ENCODE results near the gene PIWIL1. TPM values are rescaled to one million over a fixed set of nuclear protein-coding genes. Genes with fewer than 3 reads are reported as not detected.

PIWIL1 gene
- total and polyA plus RNA-seq, 2 of the 4 experiments (the other 2 are of a cell fraction), result not detected

DNA sequence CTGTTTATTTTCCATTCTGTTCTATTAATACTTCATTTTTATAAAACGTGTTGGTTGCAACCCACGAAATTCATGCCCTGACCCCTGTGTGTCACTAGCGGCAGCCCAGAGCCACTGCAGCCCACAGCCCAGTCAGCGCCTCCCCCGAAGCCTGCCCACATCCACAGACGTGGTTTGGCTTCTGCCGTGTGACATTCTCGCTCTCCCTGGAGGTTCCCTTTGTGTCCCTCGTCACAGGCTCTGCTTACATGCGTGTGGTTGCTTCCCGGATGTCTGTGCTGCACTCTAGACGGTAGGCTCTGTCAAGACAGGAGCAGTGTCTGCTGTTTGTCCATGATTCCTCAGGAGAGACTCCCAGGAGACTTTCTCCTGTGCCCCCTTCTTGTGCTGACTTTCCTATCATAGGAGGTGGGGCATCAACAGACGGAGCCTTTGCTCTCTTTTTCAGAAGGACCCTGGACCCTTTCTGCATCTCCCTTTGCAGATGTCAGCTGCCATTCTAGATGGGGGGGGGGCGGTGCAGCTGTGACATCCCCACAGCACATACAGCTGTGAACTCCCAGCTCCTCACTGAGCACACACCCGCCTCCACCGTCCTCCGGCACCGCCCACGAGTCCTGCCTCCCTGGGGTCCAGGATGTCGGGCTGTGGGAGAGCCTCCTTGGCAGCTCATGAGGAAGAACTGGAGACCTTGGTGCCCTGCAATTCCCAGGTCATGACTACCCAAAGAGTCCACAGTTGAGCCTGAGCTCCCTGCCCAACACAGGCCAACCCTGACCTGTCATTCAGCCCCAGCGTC is 36.8 kb upstream of the PIWIL1 start:
- H2BK15ac ChIP-seq (ENCODE audit: low read depth, low read length), result no peak overlapping the region
- no TSS peak for BruUV-seq (replicated peaks)
- H3K18ac ChIP-seq (ENCODE audit: low read depth, low read length), result no peak overlapping the region
- ATAC-seq (ENCODE audit: low read depth) (no peak), DNase-seq (no peak)
- intact Hi-C loops (cut with micrococcal nuclease) (no loop called here), dilution Hi-C loops (cut with HindIII; ENCODE audit: low sequenced_read_pairs, unreplicated experiment) (no loop called here), in situ Hi-C loops (cut with MboI; ENCODE audit: low sequenced_read_pairs) (no loop called here)
- 37% methylated on average over 10 of the region's 21 CpGs; no CpG with 5 or more reads in 1 of the 2 experiments for WGBS, 2 experiments (ENCODE audit: extremely low coverage in 2 of 2, insufficient read length in 1 of 2)
- no peaks in the 10 kb centered on the region for H3K79me1 ChIP-seq (ENCODE audit: low read depth in 1 of 2, low read length in 2 of 2)
- H2AK5ac ChIP-seq (ENCODE audit: low read depth, low read length), result no peak overlapping the region
- no peak overlapping the region for H2BK120ac ChIP-seq (ENCODE audit: low read depth, low read length)
- no peak overlapping the region for H2BK20ac ChIP-seq (ENCODE audit: low read depth, low read length)
- H3K9me3 ChIP-seq (ENCODE audit: control insufficient read depth, insufficient read depth, low read length), result peaks cover 37% of the 10 kb centered on the region
- H3K9me1 ChIP-seq (ENCODE audit: insufficient read depth, low read length), result no peaks in the 10 kb centered on the region
- ChIA-PET POLR2A (ENCODE audit: unreplicated experiment) (no interaction called here), CTCF (no interaction called here)
- no peak overlapping the region for H3K9ac ChIP-seq (ENCODE audit: low read depth, low read length)
- no peak overlapping the region for H4K5ac ChIP-seq (ENCODE audit: low read depth, low read length)
- H3K14ac ChIP-seq (replicated peaks; ENCODE audit: low read depth, low read length), result no peak overlapping the region
- no peak overlapping the region for H2BK5ac ChIP-seq (ENCODE audit: low read depth, low read length, poor library complexity, severe bottlenecking)
- no peak overlapping the region for H2AK9ac ChIP-seq (replicated peaks; ENCODE audit: low read depth, low read length, poor library complexity)
- no peak for TF ChIP-seq MAZ (IDR thresholded peaks at IDR 0.05; ENCODE audit: borderline replicate concordance, low read depth, low read length)
- TF ChIP-seq, protein P1, sequence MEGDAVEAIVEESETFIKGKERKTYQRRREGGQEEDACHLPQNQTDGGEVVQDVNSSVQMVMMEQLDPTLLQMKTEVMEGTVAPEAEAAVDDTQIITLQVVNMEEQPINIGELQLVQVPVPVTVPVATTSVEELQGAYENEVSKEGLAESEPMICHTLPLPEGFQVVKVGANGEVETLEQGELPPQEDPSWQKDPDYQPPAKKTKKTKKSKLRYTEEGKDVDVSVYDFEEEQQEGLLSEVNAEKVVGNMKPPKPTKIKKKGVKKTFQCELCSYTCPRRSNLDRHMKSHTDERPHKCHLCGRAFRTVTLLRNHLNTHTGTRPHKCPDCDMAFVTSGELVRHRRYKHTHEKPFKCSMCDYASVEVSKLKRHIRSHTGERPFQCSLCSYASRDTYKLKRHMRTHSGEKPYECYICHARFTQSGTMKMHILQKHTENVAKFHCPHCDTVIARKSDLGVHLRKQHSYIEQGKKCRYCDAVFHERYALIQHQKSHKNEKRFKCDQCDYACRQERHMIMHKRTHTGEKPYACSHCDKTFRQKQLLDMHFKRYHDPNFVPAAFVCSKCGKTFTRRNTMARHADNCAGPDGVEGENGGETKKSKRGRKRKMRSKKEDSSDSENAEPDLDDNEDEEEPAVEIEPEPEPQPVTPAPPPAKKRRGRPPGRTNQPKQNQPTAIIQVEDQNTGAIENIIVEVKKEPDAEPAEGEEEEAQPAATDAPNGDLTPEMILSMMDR (conservative IDR thresholded peaks at IDR 0.05; ENCODE audit: low read depth, low read length), result no peak
- TF ChIP-seq RAD21 (IDR thresholded peaks at IDR 0.05; ENCODE audit: low read length), result no peak
- TF ChIP-seq MAFK (IDR thresholded peaks at IDR 0.05; ENCODE audit: low read depth, low read length), result no peak
- no peak for TF ChIP-seq POLR2A (IDR thresholded peaks at IDR 0.05; ENCODE audit: low read depth, low read length)
- no peak for TF ChIP-seq BHLHE40 (IDR thresholded peaks at IDR 0.05; ENCODE audit: low read depth, low read length)
- no peak for TF ChIP-seq NFE2L2 (IDR thresholded peaks at IDR 0.05; ENCODE audit: low read depth, low read length)
- no peak for TF ChIP-seq RFX5 (IDR thresholded peaks at IDR 0.05; ENCODE audit: low read depth, low read length)
- no peak for TF ChIP-seq RCOR1 (IDR thresholded peaks at IDR 0.05; ENCODE audit: insufficient replicate concordance, low read length)
- TF ChIP-seq, protein P2, sequence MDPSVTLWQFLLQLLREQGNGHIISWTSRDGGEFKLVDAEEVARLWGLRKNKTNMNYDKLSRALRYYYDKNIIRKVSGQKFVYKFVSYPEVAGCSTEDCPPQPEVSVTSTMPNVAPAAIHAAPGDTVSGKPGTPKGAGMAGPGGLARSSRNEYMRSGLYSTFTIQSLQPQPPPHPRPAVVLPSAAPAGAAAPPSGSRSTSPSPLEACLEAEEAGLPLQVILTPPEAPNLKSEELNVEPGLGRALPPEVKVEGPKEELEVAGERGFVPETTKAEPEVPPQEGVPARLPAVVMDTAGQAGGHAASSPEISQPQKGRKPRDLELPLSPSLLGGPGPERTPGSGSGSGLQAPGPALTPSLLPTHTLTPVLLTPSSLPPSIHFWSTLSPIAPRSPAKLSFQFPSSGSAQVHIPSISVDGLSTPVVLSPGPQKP (IDR thresholded peaks at IDR 0.05; ENCODE audit: borderline replicate concordance, low read depth, low read length), result no peak
- TF ChIP-seq FOS (IDR thresholded peaks at IDR 0.05; ENCODE audit: low read depth, low read length), result no peak
- no peak for TF ChIP-seq MXI1 (IDR thresholded peaks at IDR 0.05; ENCODE audit: borderline replicate concordance, low read depth, low read length)
- no peak for TF ChIP-seq CEBPB (IDR thresholded peaks at IDR 0.05; ENCODE audit: low read depth, low read length)
- TF ChIP-seq, protein P3, sequence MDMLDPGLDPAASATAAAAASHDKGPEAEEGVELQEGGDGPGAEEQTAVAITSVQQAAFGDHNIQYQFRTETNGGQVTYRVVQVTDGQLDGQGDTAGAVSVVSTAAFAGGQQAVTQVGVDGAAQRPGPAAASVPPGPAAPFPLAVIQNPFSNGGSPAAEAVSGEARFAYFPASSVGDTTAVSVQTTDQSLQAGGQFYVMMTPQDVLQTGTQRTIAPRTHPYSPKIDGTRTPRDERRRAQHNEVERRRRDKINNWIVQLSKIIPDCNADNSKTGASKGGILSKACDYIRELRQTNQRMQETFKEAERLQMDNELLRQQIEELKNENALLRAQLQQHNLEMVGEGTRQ (IDR thresholded peaks at IDR 0.05; ENCODE audit: low read depth, low read length), result no peak
- no peak overlapping the region for H4K8ac ChIP-seq (ENCODE audit: low read depth in 2 of 2, low read length in 2 of 2)
- H3K36me3 ChIP-seq (ENCODE audit: control insufficient read depth, insufficient read depth, low read length), result no peaks in the 10 kb centered on the region
- H3K56ac ChIP-seq (ENCODE audit: extremely low read depth, insufficient read depth, low read length), result no peak overlapping the region
- H4K91ac ChIP-seq (ENCODE audit: insufficient read depth, low read depth, low read length), result no peak overlapping the region
- H2AFZ ChIP-seq (replicated peaks; ENCODE audit: low read length, poor library complexity), result no peak overlapping the region
- H3K4me1 ChIP-seq (ENCODE audit: control insufficient read depth, insufficient read depth, low read length), result no peaks in the 10 kb centered on the region
- H3K27ac ChIP-seq (ENCODE audit: insufficient read depth, low read length), result no peak overlapping the region
- H4K20me1 ChIP-seq (ENCODE audit: insufficient read depth, low read length), result no peaks in the 10 kb centered on the region
- no peak overlapping the region for H3K4me3 ChIP-seq (ENCODE audit: insufficient read depth, low read depth, low read length)
- no peak overlapping the region for H3K4ac ChIP-seq (ENCODE audit: low read depth, low read length)
- no peak overlapping the region for H3K23ac ChIP-seq (ENCODE audit: low read depth, low read length)
- no peak overlapping the region for H3K4me2 ChIP-seq (ENCODE audit: low read depth, low read length)
- no peaks in the 10 kb centered on the region for H3K27me3 ChIP-seq (ENCODE audit: control insufficient read depth, insufficient read depth, low read length)

Data from IMR-90 (cell line).